Fibroblast of lung (primary cell): ENCODE measurements around the gene ZNF831.

Source experiments
- EZH2 ChIP-seq: IDR thresholded peaks from 2 replicates; pipeline ENCODE4 v1.5.1; 2012; ENCODE audit warnings: low read length, control low read depth, mild to moderate bottlenecking; ENCODE audit errors: missing control alignments
- TF ChIP-seq, protein P1 (sequence below), 2 donors: IDR thresholded peaks in 1 of 2; conservative IDR thresholded peaks in 1 of 2; 1 replicate in 1 of 2; 2 replicates in 1 of 2; pipeline ENCODE4 v1.5.1; 2011 to 2012; ENCODE audit warnings: low read length in 2 of 2, control low read depth in 1 of 2, inconsistent platforms in 1 of 2, low read depth in 1 of 2, mild to moderate bottlenecking in 1 of 2

- TF ChIP-seq, protein P1, sequence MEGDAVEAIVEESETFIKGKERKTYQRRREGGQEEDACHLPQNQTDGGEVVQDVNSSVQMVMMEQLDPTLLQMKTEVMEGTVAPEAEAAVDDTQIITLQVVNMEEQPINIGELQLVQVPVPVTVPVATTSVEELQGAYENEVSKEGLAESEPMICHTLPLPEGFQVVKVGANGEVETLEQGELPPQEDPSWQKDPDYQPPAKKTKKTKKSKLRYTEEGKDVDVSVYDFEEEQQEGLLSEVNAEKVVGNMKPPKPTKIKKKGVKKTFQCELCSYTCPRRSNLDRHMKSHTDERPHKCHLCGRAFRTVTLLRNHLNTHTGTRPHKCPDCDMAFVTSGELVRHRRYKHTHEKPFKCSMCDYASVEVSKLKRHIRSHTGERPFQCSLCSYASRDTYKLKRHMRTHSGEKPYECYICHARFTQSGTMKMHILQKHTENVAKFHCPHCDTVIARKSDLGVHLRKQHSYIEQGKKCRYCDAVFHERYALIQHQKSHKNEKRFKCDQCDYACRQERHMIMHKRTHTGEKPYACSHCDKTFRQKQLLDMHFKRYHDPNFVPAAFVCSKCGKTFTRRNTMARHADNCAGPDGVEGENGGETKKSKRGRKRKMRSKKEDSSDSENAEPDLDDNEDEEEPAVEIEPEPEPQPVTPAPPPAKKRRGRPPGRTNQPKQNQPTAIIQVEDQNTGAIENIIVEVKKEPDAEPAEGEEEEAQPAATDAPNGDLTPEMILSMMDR (conservative IDR thresholded peaks at IDR 0.05 in 1 of 2, IDR thresholded peaks at IDR 0.05 in 1 of 2; ENCODE audit: low read depth in 1 of 2, low read length in 2 of 2): no peak
- TF ChIP-seq EZH2: no peak
These were observed 19.3 kb upstream of the ZNF831 start for GRCh38 chr20:59144179-59144830.
